ENCODE measurements around the gene RAP1GAP2.

Gene RAP1GAP2

DNA sequence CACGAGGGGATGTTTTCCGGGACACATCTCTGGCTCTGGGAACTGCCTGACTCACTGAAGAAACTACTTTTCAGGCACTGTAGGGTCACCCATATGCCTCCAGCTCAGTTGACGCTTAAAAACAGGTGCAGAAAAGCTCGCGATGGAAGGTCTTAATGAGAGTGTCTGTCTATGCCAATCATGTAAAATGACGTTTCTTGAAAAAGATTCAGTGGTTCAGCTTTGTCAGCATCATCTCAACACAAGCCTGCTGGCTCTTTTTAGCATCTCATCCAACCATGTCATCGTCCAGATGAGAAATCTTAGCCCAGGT is 239.7 kb downstream of the RAP1GAP2 start:
- TF ChIP-seq CTCF (IDR thresholded peaks at IDR 0.05; ENCODE audit: low read depth, low read length, missing control alignments), result no peak
- Histone ChIP-seq H3K27me3 (replicated peaks) (no peaks in the 10 kb centered on the region), H3K36me3 (replicated peaks) (no peaks in the 10 kb centered on the region), H3K27ac (no peak overlapping the region), H3K4me3 (ENCODE audit: low read depth, low read length) (no peak overlapping the region)
- in situ Hi-C loops (cut with HindIII; ENCODE audit: low pct_ligation_motif_present, low sequenced_read_pairs), result no loop called here
- DNase-seq, result no peak

DNA sequence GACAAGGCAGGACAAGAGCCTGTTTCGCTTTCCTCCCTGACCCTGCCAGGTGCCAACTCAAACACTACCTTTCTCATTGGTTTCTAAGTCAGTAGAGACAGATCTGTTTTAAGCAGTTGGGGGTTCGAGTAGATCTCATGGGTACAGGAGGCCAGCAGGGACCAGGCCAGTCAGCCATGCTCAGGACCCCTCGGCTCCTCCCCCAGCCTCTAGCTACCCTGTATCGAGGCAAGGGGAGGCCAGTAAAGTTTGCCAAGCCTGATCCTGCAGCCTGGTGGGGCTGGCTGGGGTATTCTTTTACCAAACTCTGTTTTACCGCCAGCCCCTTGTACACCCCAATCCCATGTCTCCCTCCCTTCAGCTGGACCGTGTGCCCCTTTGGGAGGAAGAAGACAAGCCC is 240.6 kb downstream of the RAP1GAP2 start:
- Histone ChIP-seq H3K4me3 (ENCODE audit: low read depth, low read length) (no peak overlapping the region), H3K27ac (no peak overlapping the region), H3K27me3 (replicated peaks) (no peaks in the 10 kb centered on the region), H3K36me3 (replicated peaks) (no peaks in the 10 kb centered on the region)
- no peak for TF ChIP-seq CTCF (IDR thresholded peaks at IDR 0.05; ENCODE audit: low read depth, low read length, missing control alignments)
- DNase-seq, result no peak
- in situ Hi-C loops (cut with HindIII; ENCODE audit: low pct_ligation_motif_present, low sequenced_read_pairs), result no loop called here

DNA sequence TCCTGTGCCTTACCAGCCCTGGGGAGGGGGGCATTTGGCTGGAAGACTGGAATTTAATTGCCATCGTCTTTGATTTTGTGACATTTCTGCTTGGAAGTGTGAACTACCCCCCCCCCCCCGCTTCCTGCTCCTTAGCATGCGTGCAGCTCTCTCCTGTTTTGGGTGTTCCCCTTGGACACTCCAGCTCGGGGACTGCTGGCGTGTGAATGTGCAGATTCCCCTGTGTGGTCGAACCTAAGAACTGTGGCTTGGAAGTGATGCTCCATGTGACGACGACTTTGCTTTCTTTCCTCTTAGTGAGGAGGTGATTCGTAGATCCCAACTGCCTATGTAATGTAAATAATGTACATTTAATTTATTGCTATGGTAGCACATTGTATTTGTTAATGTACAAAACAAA is 241.0 kb downstream of the RAP1GAP2 start:
- no peak for DNase-seq
- in situ Hi-C loops (cut with HindIII; ENCODE audit: low pct_ligation_motif_present, low sequenced_read_pairs), result no loop called here

GRCh38 chr17:3038941-3039340 is 242.7 kb downstream of the RAP1GAP2 start:
- in situ Hi-C loops (cut with HindIII; ENCODE audit: low pct_ligation_motif_present, low sequenced_read_pairs), result no loop called here
- Histone ChIP-seq H3K27me3 (replicated peaks) (no peaks in the 10 kb centered on the region), H3K27ac (no peak overlapping the region), H3K4me3 (ENCODE audit: low read depth, low read length) (no peak overlapping the region), H3K36me3 (replicated peaks) (no peaks in the 10 kb centered on the region)
- no peak for DNase-seq
- no peak for TF ChIP-seq CTCF (IDR thresholded peaks at IDR 0.05; ENCODE audit: low read depth, low read length, missing control alignments)

More for the DNA sequence above, 241.0 kb downstream of the RAP1GAP2 start:
- no peak for TF ChIP-seq CTCF (IDR thresholded peaks at IDR 0.05; ENCODE audit: low read depth, low read length, missing control alignments)
- Histone ChIP-seq H3K27me3 (replicated peaks) (no peaks in the 10 kb centered on the region), H3K36me3 (replicated peaks) (no peaks in the 10 kb centered on the region), H3K27ac (no peak overlapping the region), H3K4me3 (ENCODE audit: low read depth, low read length) (no peak overlapping the region)

DNA sequence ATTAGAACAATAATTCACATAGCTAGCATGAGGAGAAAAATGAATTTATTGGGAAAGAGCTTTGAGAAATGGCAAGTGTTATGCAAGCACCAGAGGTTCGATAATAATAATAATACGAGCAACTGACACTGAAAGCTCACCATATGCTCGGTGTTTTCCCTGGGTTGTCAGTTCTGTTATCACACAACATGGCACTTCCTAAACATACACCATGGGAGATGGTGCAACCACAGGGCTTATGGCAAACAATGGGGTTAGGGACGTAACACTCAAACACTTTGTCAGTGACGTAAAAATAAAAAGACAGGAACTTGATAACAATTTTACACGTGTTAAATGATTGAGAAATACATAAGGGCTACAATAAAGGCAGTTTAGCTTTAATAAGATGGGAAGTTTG is 243.5 kb downstream of the RAP1GAP2 start:
- no peaks in the 10 kb centered on the region for H3K36me3 ChIP-seq (replicated peaks)
- in situ Hi-C loops (cut with HindIII; ENCODE audit: low pct_ligation_motif_present, low sequenced_read_pairs), result no loop called here
- no peak overlapping the region for H3K4me3 ChIP-seq (ENCODE audit: low read depth, low read length)
- DNase-seq, result no peak
- H3K27me3 ChIP-seq (replicated peaks), result no peaks in the 10 kb centered on the region
- TF ChIP-seq CTCF (IDR thresholded peaks at IDR 0.05; ENCODE audit: low read depth, low read length, missing control alignments), result no peak
- H3K27ac ChIP-seq, result no peak overlapping the region

DNA sequence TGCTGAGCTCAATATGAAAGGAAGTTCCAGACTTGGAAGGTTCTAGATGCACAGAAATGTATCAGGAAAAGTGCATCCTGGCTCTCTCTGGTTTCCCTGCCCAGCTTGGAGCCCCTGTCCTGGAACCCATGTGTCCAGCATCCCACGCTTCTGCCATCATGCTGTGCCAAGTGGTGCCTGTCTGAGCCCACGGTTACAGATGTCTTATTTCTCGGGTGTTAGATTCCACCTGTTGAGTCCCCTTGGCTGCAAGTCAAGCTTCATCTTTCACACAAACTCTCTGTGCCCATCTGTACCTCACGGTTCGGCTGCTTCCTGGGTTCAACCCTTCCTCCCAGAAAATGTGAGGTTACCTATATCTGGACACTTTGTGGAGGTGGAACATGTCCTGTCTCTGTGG is 244.6 kb downstream of the RAP1GAP2 start:
- Histone ChIP-seq H3K27me3 (replicated peaks) (no peaks in the 10 kb centered on the region), H3K36me3 (replicated peaks) (no peaks in the 10 kb centered on the region), H3K4me3 (ENCODE audit: low read depth, low read length) (no peak overlapping the region), H3K27ac (no peak overlapping the region)
- no peak for TF ChIP-seq CTCF (IDR thresholded peaks at IDR 0.05; ENCODE audit: low read depth, low read length, missing control alignments)
- DNase-seq, result no peak
- in situ Hi-C loops (cut with HindIII; ENCODE audit: low pct_ligation_motif_present, low sequenced_read_pairs), result no loop called here
